Activated T-helper 2 cell treated with anti-CD3 and anti-CD28 coated beads, Interferon-gamma antibody, Interleukin-2, Interleukin-4, amounts not matched to agents 10 μg/mL and 5 μg/mL and 100 μg/mL, durations not matched to agents 14 hours and 24 hours and 36 hours (primary cell): ENCODE data around the gene KRT35. TPM values are rescaled to one million over a fixed set of nuclear protein-coding genes. Genes with fewer than 3 reads are reported as not detected.

Source experiments
- DNase-seq: peaks from one replicate; pipeline ENCODE4 v3.0.0; 2021; ENCODE audit warnings: low spot score
- H3K27ac Mint-ChIP-seq: one replicate; pipeline ENCODE4 v1.8.0; 2021; ENCODE audit warnings: mixed read lengths
- H3K27me3 Mint-ChIP-seq: one replicate; pipeline ENCODE4 v1.8.0; 2021; ENCODE audit warnings: low read depth, mixed read lengths
- H3K36me3 Mint-ChIP-seq: one replicate; pipeline ENCODE4 v1.8.0; 2021; ENCODE audit warnings: low read depth, mixed read lengths
- H3K4me1 Mint-ChIP-seq: one replicate; pipeline ENCODE4 v1.8.0; 2021; ENCODE audit warnings: low read depth, mixed read lengths
- H3K4me3 Mint-ChIP-seq: one replicate; pipeline ENCODE4 v1.8.0; 2021; ENCODE audit warnings: low read depth, mild to moderate bottlenecking, moderate library complexity, mixed read lengths
- H3K9me3 Mint-ChIP-seq: one replicate; pipeline ENCODE4 v1.8.0; 2021; ENCODE audit warnings: mixed read lengths
- intact Hi-C: fragments of 100-400 bp; cut with micrococcal nuclease; formaldehyde crosslinking; loops from one replicate; pipeline ENCODE4 v1.15.1; 2023
- total RNA-seq: library from RNA; stranded (reverse); gene quantifications from 2 replicates; pipeline ENCODE4 v1.2.3, GENCODE V29; 2022

KRT35 gene
- total RNA-seq, 1 donor from 2014 or later, result not detected

DNA sequence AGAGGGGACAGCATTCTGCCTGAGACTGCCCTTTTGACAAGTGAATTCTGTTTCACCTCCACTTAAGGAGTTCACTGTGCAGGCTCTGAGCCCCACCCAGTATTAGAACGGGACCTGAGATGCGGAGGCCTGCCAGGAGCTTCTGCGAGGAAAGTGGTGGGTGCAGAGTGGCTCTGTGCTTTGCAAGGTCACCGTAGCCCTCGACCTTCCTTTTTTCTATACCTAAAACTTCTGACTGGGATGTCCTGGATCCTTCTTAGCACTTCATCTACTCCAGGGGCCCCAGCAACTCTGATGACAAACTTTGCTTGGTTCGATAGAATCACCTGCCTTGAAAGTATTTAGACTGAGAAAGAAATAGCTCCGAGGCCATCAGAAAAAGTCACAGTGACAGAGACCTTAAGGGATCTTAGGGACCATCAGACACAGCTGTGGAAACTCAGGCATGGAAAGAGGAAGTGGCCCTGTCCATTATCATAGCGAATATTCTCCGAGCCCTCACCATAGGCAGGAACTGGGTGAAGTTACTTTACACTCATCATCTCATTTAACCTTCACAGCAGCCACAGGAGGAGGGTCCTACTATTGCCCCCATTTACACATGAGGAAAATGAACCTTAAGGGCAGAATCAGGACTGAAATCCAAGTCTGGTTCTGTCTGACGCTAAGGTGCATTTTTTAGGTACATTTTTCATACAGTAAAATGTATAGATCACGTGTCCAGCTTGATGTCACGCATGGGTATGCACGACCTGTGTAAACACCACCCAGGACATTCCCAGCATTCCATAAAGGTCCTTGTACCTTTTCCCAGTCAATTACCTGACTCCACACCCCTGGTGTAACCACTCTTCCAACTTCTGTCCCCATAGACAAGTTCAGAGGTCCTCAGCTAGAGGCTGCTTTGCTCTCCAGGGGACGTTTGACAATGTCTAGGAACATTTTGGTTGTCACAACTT lies 25.1 kb upstream of the KRT35 start:
- no peak for DNase-seq
- Mint-ChIP-seq H3K27me3 (no peaks in the 10 kb centered on the region), H3K9me3 (no peaks in the 10 kb centered on the region), H3K4me1 (no peaks in the 10 kb centered on the region), H3K4me3 (no peak overlapping the region), H3K27ac (no peak overlapping the region), H3K36me3 (no peaks in the 10 kb centered on the region)
- intact Hi-C loops, result no loop called here

DNA sequence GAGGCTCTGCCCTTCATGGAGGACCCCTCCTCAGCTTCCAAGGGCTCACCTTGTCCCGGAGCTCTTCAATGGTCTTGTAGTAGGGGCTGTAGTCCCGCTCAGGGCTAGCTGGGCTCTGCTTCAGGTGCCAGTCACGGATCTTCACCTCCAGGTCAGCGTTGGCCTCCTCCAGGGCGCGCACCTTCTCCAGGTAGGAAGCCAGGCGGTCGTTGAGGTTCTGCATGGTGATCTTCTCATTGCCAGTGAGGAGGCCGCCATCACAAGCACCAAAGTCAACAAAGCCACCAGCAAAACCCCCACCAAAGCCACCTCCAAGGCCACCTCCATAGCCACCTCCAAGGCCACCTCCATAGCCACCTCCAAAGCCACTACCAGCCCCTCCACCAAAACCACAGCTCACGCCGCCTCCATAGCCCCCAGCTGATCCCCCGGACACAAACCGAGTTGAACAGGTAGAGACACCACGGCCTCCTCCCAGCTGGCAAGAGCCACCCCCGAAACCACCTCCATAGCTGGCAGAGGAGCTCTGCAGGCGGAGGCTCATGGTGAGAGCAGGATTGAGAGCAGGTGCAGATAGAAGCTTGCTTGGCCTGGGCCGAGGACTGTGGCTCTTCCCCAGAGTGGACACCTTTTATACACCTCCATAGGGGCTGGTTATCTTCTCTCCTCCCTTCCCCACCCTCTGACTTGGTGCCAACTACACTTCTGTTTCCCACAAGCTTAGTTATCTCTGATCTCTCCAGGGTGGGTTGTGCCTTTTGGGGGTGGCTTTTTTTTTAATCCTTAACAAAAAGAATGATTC lies 24.3 kb upstream of the KRT35 start, which contains the start of gene KRT13:
Gene KRT13 (minus strand): TSS at position 606 of the 802 bp plus-strand sequence. CDS start 62 bp downstream, at position 544.
- no peaks in the 10 kb centered on the region for H3K36me3 Mint-ChIP-seq
- H3K27me3 Mint-ChIP-seq, result no peaks in the 10 kb centered on the region
- H3K4me1 Mint-ChIP-seq, result no peaks in the 10 kb centered on the region
- H3K9me3 Mint-ChIP-seq, result no peaks in the 10 kb centered on the region
- intact Hi-C loops, result no loop called here
- H3K27ac Mint-ChIP-seq, result no peak within 1 kb of the TSS
- no peak within 1 kb of the TSS for H3K4me3 Mint-ChIP-seq
- no peak for DNase-seq

DNA sequence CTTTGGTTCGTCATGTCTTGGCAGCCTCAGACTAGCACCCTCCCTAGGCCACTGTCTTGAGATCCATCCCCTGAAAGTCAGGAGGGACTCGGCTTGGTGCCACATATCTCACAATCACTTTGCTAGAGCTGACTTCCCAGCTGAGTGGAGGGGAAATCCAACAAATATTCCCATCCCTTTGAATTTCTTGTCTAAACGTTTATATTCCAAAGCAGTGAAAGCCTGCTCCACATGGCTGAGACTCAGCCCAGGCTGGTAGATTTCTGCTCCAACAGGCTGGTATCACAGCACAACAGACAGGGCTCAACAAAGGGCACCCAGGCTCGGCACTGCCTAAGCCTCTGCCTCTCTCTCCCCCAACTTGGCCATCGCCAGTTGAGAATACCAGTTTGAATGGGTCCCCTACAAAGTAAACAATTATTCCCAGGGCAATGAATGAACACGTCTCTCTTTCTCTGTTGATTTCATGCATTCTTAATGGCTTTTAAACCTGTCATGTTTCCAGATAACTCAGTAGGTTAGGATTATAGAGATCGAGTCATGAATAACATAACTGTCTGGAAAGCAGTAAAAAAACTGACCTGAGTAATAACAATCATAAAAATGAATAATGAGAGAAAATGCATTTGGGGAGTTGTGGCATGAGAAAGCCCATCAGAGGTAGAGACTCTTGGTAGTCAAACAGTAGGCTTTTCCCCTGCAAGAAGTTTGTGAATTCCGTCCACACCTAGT lies 23.5 kb upstream of the KRT35 start:
- H3K27ac Mint-ChIP-seq, result no peak overlapping the region
- no peak overlapping the region for H3K4me3 Mint-ChIP-seq
- intact Hi-C loops, result no loop called here
- no peak for DNase-seq
- peaks cover 2% of the 10 kb centered on the region for H3K4me1 Mint-ChIP-seq
- H3K27me3 Mint-ChIP-seq, result no peaks in the 10 kb centered on the region
- H3K9me3 Mint-ChIP-seq, result no peaks in the 10 kb centered on the region
- H3K36me3 Mint-ChIP-seq, result no peaks in the 10 kb centered on the region

DNA sequence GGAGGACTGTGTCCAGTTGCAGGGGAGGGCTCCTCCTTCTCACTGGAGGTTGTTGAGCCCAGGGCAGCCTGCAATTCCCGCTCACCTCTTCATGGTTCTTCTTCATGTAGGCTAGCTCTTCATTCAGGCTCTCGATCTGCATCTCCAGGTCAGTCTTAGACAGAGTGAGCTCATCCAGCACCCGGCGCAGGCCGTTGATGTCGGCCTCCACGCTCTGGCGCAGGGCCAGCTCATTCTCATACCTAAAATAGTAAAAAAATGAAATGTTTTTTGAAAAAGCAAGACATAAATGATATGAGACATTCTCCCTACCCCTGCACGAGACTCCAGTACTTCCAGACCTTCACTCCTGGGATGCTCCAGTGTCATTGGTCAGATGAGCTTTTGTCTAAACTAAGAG lies 22.3 kb upstream of the KRT35 start:
- intact Hi-C loops, result no loop called here
- Mint-ChIP-seq H3K4me3 (no peak overlapping the region), H3K27ac (no peak overlapping the region)

DNA sequence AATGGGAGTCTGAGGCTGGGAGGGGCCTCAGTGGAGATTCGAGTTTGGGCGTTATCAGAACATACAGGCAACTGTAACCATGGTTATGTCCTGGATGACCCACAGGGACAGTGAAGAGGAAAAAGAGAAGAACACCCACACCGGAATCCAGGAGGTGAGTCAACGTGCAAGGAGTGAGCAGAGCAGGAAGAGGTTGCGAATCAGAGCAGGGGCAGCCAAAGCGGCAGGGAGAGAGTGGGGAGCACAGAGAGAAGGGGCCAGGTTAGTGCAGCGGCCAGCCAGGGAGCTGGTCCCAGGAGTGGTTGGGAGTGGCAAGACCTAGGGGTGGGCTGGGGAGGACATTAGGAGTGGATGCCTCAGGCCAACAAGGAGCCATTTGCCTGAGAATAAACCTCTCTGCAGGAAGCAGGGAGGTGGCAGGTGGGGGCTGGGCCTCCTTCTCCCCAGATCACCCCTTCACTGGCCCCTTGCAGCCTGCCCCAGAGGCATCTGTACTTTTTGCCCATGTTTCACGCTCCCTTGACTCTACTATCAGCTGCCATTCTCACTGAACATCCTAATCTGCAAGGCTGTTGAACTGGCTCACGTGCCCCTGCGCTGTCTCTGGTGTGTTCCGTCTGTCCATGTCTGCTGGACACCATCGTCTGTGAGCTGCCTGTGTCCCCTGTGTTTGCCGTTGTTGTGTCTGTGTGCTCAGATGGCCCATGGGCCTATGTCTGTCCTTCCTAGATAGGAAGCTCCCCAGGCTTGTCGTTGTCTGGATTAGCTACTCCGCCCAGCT lies 19.4 kb upstream of the KRT35 start:
- peaks cover 7% of the 10 kb centered on the region for H3K4me1 Mint-ChIP-seq
- DNase-seq, result no peak
- no peak overlapping the region for H3K27ac Mint-ChIP-seq
- intact Hi-C loops, result no loop called here
- H3K9me3 Mint-ChIP-seq, result no peaks in the 10 kb centered on the region
- H3K27me3 Mint-ChIP-seq, result no peaks in the 10 kb centered on the region
- H3K36me3 Mint-ChIP-seq, result no peaks in the 10 kb centered on the region
- H3K4me3 Mint-ChIP-seq, result no peak overlapping the region

More for the DNA sequence above, 22.3 kb upstream of the KRT35 start:
- DNase-seq, result no peak
- H3K27me3 Mint-ChIP-seq, result no peaks in the 10 kb centered on the region
- H3K4me1 Mint-ChIP-seq, result peaks cover 2% of the 10 kb centered on the region
- no peaks in the 10 kb centered on the region for H3K9me3 Mint-ChIP-seq
- no peaks in the 10 kb centered on the region for H3K36me3 Mint-ChIP-seq

DNA sequence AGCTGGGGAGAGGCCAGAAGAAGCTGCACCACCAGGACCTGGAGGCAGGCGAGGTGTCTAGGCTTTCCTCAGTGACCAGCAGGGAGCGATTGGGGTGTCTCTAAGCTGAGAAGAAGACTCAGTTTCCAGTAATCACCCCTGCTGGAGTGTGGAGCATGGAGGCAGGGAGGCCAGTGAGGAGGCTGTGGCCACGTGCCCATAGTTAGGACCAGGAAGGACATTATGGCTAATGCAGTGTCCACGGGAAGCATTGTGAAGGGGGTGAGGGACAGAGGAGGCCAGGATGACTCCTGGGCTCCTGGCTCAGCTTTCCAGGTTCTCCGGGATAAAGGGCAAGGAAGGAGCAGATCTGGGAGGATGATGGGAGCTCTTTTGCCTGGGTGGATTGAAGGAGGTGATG lies 18.8 kb upstream of the KRT35 start:
- no peak overlapping the region for H3K4me3 Mint-ChIP-seq
- no peaks in the 10 kb centered on the region for H3K36me3 Mint-ChIP-seq
- DNase-seq, result no peak
- no peaks in the 10 kb centered on the region for H3K9me3 Mint-ChIP-seq
- intact Hi-C loops, result no loop called here
- peaks cover 7% of the 10 kb centered on the region for H3K4me1 Mint-ChIP-seq
- no peaks in the 10 kb centered on the region for H3K27me3 Mint-ChIP-seq
- H3K27ac Mint-ChIP-seq, result no peak overlapping the region

DNA sequence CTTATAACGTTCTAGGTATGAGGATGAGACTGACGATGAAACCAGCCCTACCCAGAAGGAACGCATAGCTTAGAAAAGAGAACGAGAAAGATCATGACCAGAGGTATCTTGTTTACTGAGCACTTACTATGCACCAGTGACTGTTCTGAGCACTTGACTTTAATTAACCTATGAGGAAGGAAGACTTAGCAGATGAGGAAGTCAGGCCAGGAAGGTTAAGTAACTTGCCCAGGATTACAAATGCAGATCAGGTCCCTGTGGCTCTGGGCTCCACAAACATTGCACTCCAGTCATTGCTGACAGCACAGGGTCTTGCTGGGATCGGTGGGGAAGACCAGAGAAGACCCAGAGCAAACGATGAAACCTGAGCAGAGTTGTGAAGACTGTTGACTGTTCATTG lies 17.3 kb upstream of the KRT35 start:
- DNase-seq, result no peak
- peaks cover 7% of the 10 kb centered on the region for H3K4me1 Mint-ChIP-seq
- H3K27ac Mint-ChIP-seq, result no peak overlapping the region
- intact Hi-C loops, result no loop called here
- H3K9me3 Mint-ChIP-seq, result no peaks in the 10 kb centered on the region
- no peaks in the 10 kb centered on the region for H3K36me3 Mint-ChIP-seq
- H3K4me3 Mint-ChIP-seq, result no peak overlapping the region
- H3K27me3 Mint-ChIP-seq, result no peaks in the 10 kb centered on the region

DNA sequence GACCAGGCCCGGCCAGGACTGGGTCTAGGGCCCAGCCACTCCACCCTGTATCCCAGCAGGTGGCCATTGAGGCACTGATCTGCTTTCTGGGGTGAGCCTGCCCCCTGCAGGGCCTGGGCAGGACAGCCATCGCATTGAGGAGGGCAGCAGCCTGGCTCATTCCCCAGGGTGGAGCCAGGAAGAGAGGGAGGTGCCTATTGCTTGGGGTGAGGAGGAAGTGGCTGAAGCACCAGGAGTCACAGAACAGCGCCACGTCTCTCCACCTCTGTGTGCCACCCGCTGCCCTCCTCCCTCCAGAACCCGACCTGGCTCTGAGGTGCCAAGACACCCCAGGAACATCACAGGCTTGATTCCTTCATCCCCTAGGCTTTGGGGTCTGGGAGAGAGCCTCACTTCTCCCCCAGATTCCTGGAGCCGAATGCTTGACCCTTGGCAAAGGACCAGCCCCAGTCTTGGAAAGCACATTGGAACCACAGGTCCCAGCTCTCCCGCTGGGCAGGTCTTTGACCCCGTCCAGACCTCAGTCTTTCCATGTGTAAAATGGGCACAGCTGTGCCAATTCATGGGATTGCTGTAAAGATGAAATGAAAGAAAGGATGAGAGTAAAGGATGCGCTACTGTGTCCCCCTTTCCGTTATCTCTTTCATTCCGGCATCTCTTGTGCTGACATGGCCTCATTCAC lies 16.0 kb upstream of the KRT35 start:
- no peaks in the 10 kb centered on the region for H3K36me3 Mint-ChIP-seq
- peaks cover 7% of the 10 kb centered on the region for H3K4me1 Mint-ChIP-seq
- no peaks in the 10 kb centered on the region for H3K9me3 Mint-ChIP-seq
- peak; percentile 61 for DNase-seq
- no peak overlapping the region for H3K27ac Mint-ChIP-seq
- no peaks in the 10 kb centered on the region for H3K27me3 Mint-ChIP-seq
- intact Hi-C loops, result no loop called here
- no peak overlapping the region for H3K4me3 Mint-ChIP-seq

DNA sequence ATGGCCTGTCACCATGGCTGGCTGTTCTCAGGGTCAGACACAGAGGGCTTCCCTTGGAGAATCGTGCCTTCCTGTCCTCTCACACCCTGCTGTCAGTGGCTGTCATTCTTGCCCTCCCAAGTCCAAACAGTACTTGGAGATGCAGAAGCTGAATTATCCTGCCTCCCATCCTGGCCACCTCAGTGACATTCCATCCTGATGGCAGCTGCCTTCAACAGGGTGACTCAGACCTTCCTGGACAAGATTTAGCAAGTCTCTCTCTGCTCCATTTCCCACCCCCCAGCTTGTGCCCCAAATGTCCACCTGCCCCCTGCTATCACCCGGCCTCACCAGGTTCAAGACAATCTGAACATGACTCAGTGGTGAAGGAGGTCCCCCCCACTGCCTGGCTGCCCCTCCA lies 13.6 kb upstream of the KRT35 start:
- no peak overlapping the region for H3K4me3 Mint-ChIP-seq
- H3K27me3 Mint-ChIP-seq, result no peaks in the 10 kb centered on the region
- H3K36me3 Mint-ChIP-seq, result no peaks in the 10 kb centered on the region
- no peak overlapping the region for H3K27ac Mint-ChIP-seq
- H3K4me1 Mint-ChIP-seq, result peaks cover 5% of the 10 kb centered on the region
- DNase-seq, result no peak
- intact Hi-C loops, result no loop called here
- H3K9me3 Mint-ChIP-seq, result no peaks in the 10 kb centered on the region

DNA sequence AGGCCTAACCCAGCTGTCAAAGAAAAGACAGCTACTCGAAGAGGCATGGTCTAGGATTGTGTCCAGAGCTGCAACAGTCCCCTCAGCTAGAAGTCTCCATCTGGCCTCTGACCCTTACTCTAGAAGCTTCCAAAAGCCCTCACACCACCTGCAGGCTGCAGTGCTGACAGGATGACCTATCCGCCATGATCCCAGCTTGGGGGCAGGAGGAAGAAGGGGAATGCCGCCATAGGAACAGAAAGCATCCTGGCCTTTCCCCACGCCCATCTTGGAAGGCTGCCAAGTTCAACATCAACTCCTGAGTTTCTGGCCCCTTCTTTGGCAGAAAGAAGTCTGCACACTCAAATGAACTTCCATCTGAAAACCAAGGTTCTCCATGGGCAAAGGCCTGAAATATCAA lies 11.8 kb upstream of the KRT35 start:
- Mint-ChIP-seq H3K27me3 (no peaks in the 10 kb centered on the region), H3K4me3 (no peak overlapping the region), H3K4me1 (peaks cover 5% of the 10 kb centered on the region)

DNA sequence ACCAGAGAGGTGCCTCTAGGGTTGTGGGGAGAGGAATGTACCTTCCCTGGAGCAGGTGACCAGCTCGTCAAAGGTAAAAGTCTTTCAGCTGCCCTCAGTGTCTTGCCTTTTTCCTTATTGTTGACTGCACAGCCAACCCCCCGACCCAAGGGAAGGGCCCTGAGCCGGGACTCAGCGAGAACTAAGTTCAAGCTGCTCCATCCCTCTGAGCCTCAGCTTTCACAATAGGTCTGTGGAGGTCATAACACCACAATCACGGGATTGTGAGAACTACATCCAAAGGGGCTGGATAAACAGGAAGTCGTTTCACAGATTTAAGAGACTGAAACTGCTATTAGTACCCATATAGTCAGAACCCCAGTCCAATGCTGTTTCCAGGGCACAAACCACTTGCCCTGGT lies 11.4 kb upstream of the KRT35 start:
- DNase-seq, result no peak
- no peaks in the 10 kb centered on the region for H3K36me3 Mint-ChIP-seq
- no peaks in the 10 kb centered on the region for H3K27me3 Mint-ChIP-seq
- intact Hi-C loops, result no loop called here
- no peak overlapping the region for H3K27ac Mint-ChIP-seq
- no peaks in the 10 kb centered on the region for H3K9me3 Mint-ChIP-seq
- peaks cover 5% of the 10 kb centered on the region for H3K4me1 Mint-ChIP-seq
- H3K4me3 Mint-ChIP-seq, result no peak overlapping the region

More for the DNA sequence above, 11.8 kb upstream of the KRT35 start:
- no peak overlapping the region for H3K27ac Mint-ChIP-seq
- intact Hi-C loops, result no loop called here
- no peaks in the 10 kb centered on the region for H3K36me3 Mint-ChIP-seq
- DNase-seq, result no peak
- H3K9me3 Mint-ChIP-seq, result no peaks in the 10 kb centered on the region
